GM12878 (cell line): Measurements from ENCODE around the gene VEPH1. TPM values are rescaled to one million over a fixed set of nuclear protein-coding genes. Genes with fewer than 3 reads are reported as not detected.

Source experiments
- ATAC-seq: fragments of 200-7000 bp; cut with Tn5 transposase; 3 replicates; pipeline ENCODE4 v1.9.1; 2020; ENCODE audit warnings: mild to moderate bottlenecking, moderate library complexity
- BruUV-seq: library from RNA; stranded (reverse); fragments of 400-500 nt; replicated peaks from 2 replicates; lab custom pipeline; 2021; lab: Mats Ljungman, UMichigan
- CTCF ChIA-PET: fragments of 300-600 bp; sonication (Branson Sonifier 250); formaldehyde crosslinking; extraction: SDS; loops from one replicate; lab custom pipeline; 2021; ENCODE audit warnings: inconsistent platforms; lab: Yijun Ruan, JAX
- POLR2A ChIA-PET: fragments of 350-600 bp; formaldehyde crosslinking; extraction: SDS; loops from one replicate; lab custom pipeline; 2021; ENCODE audit warnings: inconsistent platforms; lab: Charles Lee
- RAD21 ChIA-PET: fragments of 300-600 bp; sonication (Branson Sonifier 250); formaldehyde crosslinking; loops from one replicate; lab custom pipeline; 2023; ENCODE audit warnings: antibody characterized with exemption; ENCODE audit not compliant: unreplicated experiment; lab: Charles Lee
- SMC1A ChIA-PET: fragments of 300-600 bp; sonication (Branson Sonifier 250); formaldehyde crosslinking; loops from one replicate; lab custom pipeline; 2023; ENCODE audit not compliant: unreplicated experiment, uncharacterized antibody; lab: Charles Lee
- DNase-seq: peaks from one replicate; pipeline ENCODE4 v3.0.0-alpha.2; 2011; ENCODE audit warnings: low read depth, low spot score
- FAIRE-seq: peaks from 3 replicates; lab custom pipeline; 2011; peaks lifted over from hg19 to GRCh38; lab: Jason Lieb, UNC
- H2AFZ ChIP-seq: 2 replicates; pipeline ENCODE4 v1.6.0; 2011; ENCODE audit warnings: low read depth, low read length, control low read depth; ENCODE audit not compliant: control insufficient read depth
- H3K27ac ChIP-seq: 2 replicates; pipeline ENCODE4 v1.5.1; 2011; ENCODE audit warnings: control low read depth; ENCODE audit not compliant: control insufficient read depth, insufficient read depth
- H3K27me3 ChIP-seq, 2 experiments: replicated peaks in 1 of 2; 2 replicates each; pipeline versions ENCODE4 v1.6.0 to v1.6.1; 2011; ENCODE audit warnings: low read length in 1 of 2; ENCODE audit not compliant: control insufficient read depth in 2 of 2, insufficient read depth in 2 of 2
- H3K36me3 ChIP-seq, 2 experiments: 2 replicates each; pipeline ENCODE4 v1.5.1; 2011; ENCODE audit warnings: low read length in 1 of 2; ENCODE audit not compliant: control insufficient read depth in 2 of 2, insufficient read depth in 2 of 2
- H3K4me1 ChIP-seq: 2 replicates; pipeline ENCODE4 v1.6.1; 2011; ENCODE audit warnings: mild to moderate bottlenecking, low read length, moderate library complexity, mixed read lengths; ENCODE audit not compliant: control insufficient read depth, insufficient read depth
- H3K4me2 ChIP-seq: 2 replicates; pipeline ENCODE4 v1.6.0; 2011; ENCODE audit warnings: control low read depth; ENCODE audit not compliant: control insufficient read depth, insufficient read depth
- H3K4me3 ChIP-seq: fragments of 200-600 bp; sonication (generic); 2 replicates; pipeline ENCODE4 v1.5.1; 2016
- H3K79me2 ChIP-seq: 2 replicates; pipeline ENCODE4 v1.6.0; 2011; ENCODE audit warnings: low read length; ENCODE audit not compliant: control insufficient read depth, insufficient read depth
- H3K9ac ChIP-seq: 2 replicates; pipeline ENCODE4 v1.8.0; 2011; ENCODE audit warnings: low read length, control low read depth, mixed read lengths; ENCODE audit not compliant: control insufficient read depth, insufficient read depth
- H3K9me3 ChIP-seq: replicated peaks from 3 replicates; pipeline ENCODE4 v1.5.1; 2011; ENCODE audit warnings: mild to moderate bottlenecking, low read length; ENCODE audit not compliant: control insufficient read depth, insufficient read depth
- H4K20me1 ChIP-seq: 2 replicates; pipeline ENCODE4 v1.6.0; 2011; ENCODE audit not compliant: control insufficient read depth, insufficient read depth
- ASH2L ChIP-seq: fragments of 300-600, 200-600 bp; sonication (generic); IDR thresholded peaks from 2 replicates; pipeline ENCODE4 v1.6.1; 2017; ENCODE audit warnings: low read depth, mild to moderate bottlenecking, borderline replicate concordance
- CHD1 ChIP-seq: IDR thresholded peaks from 2 replicates; pipeline ENCODE4 v1.6.1; 2012; ENCODE audit warnings: low read depth, low read length, improper control_type of control experiment
- EZH2 ChIP-seq: IDR thresholded peaks from 2 replicates; pipeline ENCODE4 v1.6.1; 2012; ENCODE audit warnings: low read depth, mild to moderate bottlenecking, control low read depth, inconsistent platforms, low read length, borderline replicate concordance; ENCODE audit not compliant: control insufficient read depth
- HDAC2 ChIP-seq: fragments of 200-600 bp; sonication (generic); IDR thresholded peaks from 2 replicates; pipeline ENCODE4 v1.6.1; 2017
- HDAC6 ChIP-seq: fragments of 200-600 bp; sonication (generic); IDR thresholded peaks from one replicate; pipeline ENCODE4 v1.8.0; 2017; ENCODE audit warnings: antibody characterized with exemption; ENCODE audit not compliant: unreplicated experiment
- HDGF ChIP-seq: fragments of 450-650 bp; IDR thresholded peaks from 2 replicates; pipeline ENCODE4 v1.6.1; 2016; ENCODE audit warnings: antibody characterized with exemption
- KLF5 ChIP-seq: fragments of 450-650 bp; IDR thresholded peaks from 2 replicates; pipeline ENCODE4 v1.6.1; 2014; ENCODE audit warnings: mild to moderate bottlenecking; ENCODE audit not compliant: partially characterized antibody
- MEF2B ChIP-seq: fragments of 450-650 bp; IDR thresholded peaks from 2 replicates; pipeline ENCODE4 v1.6.1; 2018; ENCODE audit warnings: mild to moderate bottlenecking, moderate library complexity; ENCODE audit not compliant: partially characterized antibody, poor library complexity, severe bottlenecking
- MYB ChIP-seq: fragments of 150-350 bp; IDR thresholded peaks from 2 replicates; pipeline ENCODE4 v1.6.1; 2014; ENCODE audit warnings: mild to moderate bottlenecking, low read depth, low read length, borderline replicate concordance
- PAX8 ChIP-seq: fragments of 450-650 bp; IDR thresholded peaks from 2 replicates; pipeline ENCODE4 v1.6.1; 2017; ENCODE audit warnings: mild to moderate bottlenecking, moderate library complexity
- POLR2AphosphoS2 ChIP-seq: IDR thresholded peaks from 2 replicates; pipeline ENCODE4 v1.6.1; 2011; ENCODE audit warnings: low read depth, mild to moderate bottlenecking, low read length, improper control_type of control experiment, moderate library complexity
- SP1 ChIP-seq: IDR thresholded peaks from one replicate; pipeline ENCODE4 v1.6.1; 2011; ENCODE audit warnings: low read depth, low read length
- USF1 ChIP-seq: IDR thresholded peaks from 2 replicates; pipeline ENCODE4 v1.6.1; 2011; ENCODE audit warnings: borderline replicate concordance, low read depth, mild to moderate bottlenecking, moderate library complexity, mixed read lengths, low read length; ENCODE audit not compliant: insufficient read depth; ENCODE audit errors: extremely low read length
- USF2 ChIP-seq: IDR thresholded peaks from 2 replicates; pipeline ENCODE4 v1.6.1; 2011; ENCODE audit warnings: low read depth, low read length, improper control_type of control experiment, borderline replicate concordance
- ZNF217 ChIP-seq: fragments of 450-650 bp; IDR thresholded peaks from 2 replicates; pipeline ENCODE4 v1.6.1; 2017; ENCODE audit warnings: antibody characterized with exemption, mild to moderate bottlenecking
- WGBS: methylation state at CpG from one replicate; pipeline ENCODE4 v1.1.6; 2016; ENCODE audit warnings: low lambda C conversion rate; ENCODE audit not compliant: insufficient replicate concordance, insufficient coverage; ENCODE audit errors: missing lambda C conversion rate; 5-methylcytosine and 5-hydroxymethylcytosine counted together
- in situ Hi-C: fragments of 300-500 bp; cut with MboI; formaldehyde crosslinking; loops from 9 replicates; pipeline ENCODE4 v1.14.3; 2018; ENCODE audit warnings: mixed read lengths
- intact Hi-C: fragments of 100-400 bp; cut with micrococcal nuclease; formaldehyde crosslinking; loops from one replicate; pipeline ENCODE4 v1.14.2; 2022; ENCODE audit not compliant: unreplicated experiment
- polyA plus RNA-seq, 11 experiments: library from polyadenylated mRNA; depleted of rRNA in 4 of 11; unstranded in 6 of 11; stranded (reverse) in 5 of 11; fragments of >200 nt; fragmentation: Nextera tagmentation in 4 of 11; fragmentation: Illumina TruSeq in 1 of 11; extraction: Ambion mirVana in 4 of 11; extraction: Trizol in 1 of 11; gene quantifications; 1 replicate in 1 of 11; 2 replicates in 10 of 11; pipeline versions ENCODE4 v1.2.1 to v1.2.3, GENCODE V29; 2011 to 2016; ENCODE audit warnings: inconsistent platforms in 2 of 11, missing spikeins in 2 of 11, low read depth in 1 of 11
- total RNA-seq, 4 experiments: library from RNA; depleted of rRNA in 3 of 4; stranded (reverse); fragments of >200 nt in 3 of 4; fragmentation: Illumina TruSeq in 1 of 4; extraction: Trizol in 1 of 4; gene quantifications; 2 replicates each; pipeline versions ENCODE4 v1.2.1 to v1.2.3, GENCODE V29; 2013 to 2021

VEPH1 gene
- total and polyA plus RNA-seq, 10 of the 15 experiments (the other 5 are each of a cell fraction or from before 2014, with no cell fraction given) = 0.04 to 0.26 (median 0.17) TPM; not detected in 7

DNA sequence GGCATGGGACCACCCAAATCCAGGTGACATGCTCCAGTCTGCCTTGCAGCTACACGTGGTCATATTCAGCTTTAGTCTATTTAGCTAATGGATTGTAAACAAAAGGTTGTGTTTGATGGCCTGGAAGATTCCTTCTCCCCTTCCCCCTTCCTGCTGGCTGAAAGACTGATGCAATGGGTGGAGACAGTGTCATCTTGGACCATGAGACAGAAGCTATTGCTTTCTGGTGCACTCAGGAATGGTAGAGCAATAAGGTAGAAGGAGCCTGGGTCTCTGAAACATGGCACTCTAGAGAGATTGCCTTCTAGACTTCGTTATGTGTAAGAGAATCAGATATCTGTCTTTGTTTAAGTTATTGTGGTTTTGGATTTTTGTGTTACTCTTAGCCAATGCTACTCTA is 92.3 kb downstream of the VEPH1 start:
- Histone ChIP-seq H2AFZ (no peak overlapping the region), H3K9ac (no peak overlapping the region), H3K4me2 (no peak overlapping the region), H3K27me3 (no peaks in the 10 kb centered on the region), H3K79me2 (no peaks in the 10 kb centered on the region), H3K4me3 (no peak overlapping the region), H3K9me3 (no peaks in the 10 kb centered on the region), H4K20me1 (no peaks in the 10 kb centered on the region), H3K4me1 (no peaks in the 10 kb centered on the region), H3K36me3 (no peaks in the 10 kb centered on the region), H3K27ac (no peak overlapping the region)
- no peak for ATAC-seq
- no peak for DNase-seq
- in situ Hi-C loops (no loop called here), intact Hi-C loops (no loop called here)
- ChIA-PET SMC1A (no interaction called here), RAD21 (no interaction called here), CTCF (no interaction called here), POLR2A (no interaction called here)
- TF ChIP-seq EZH2 (no peak), SP1 (no peak), HDGF (no peak), CHD1 (no peak), HDAC6 (no peak), USF1 (no peak), HDAC2 (no peak), POLR2AphosphoS2 (no peak)
- no peak for FAIRE-seq
- no TSS peak for BruUV-seq
- 0% methylated on average over 2 of the region's 2 CpGs for WGBS

GRCh38 chr3:157409516-157409915 is 93.7 kb downstream of the VEPH1 start:
- Histone ChIP-seq H3K27ac (no peak overlapping the region), H3K9me3 (no peaks in the 10 kb centered on the region), H3K4me2 (no peak overlapping the region), H2AFZ (no peak overlapping the region), H3K4me1 (no peaks in the 10 kb centered on the region), H3K79me2 (no peaks in the 10 kb centered on the region), H4K20me1 (no peaks in the 10 kb centered on the region), H3K4me3 (no peak overlapping the region), H3K27me3 (no peaks in the 10 kb centered on the region), H3K36me3 (no peaks in the 10 kb centered on the region), H3K9ac (no peak overlapping the region)
- DNase-seq = no peak
- ChIA-PET SMC1A (no interaction called here), POLR2A (no interaction called here), CTCF (no interaction called here), RAD21 (no interaction called here)
- intact Hi-C loops (no loop called here), in situ Hi-C loops (no loop called here)
- WGBS = 0% methylated on average over 2 of the region's 2 CpGs
- no peak for ATAC-seq
- no peak for FAIRE-seq
- BruUV-seq = no TSS peak
- TF ChIP-seq PAX8 = no peak
- no peak for TF ChIP-seq MYB
- no peak for TF ChIP-seq ASH2L
- no peak for TF ChIP-seq EZH2
- no peak for TF ChIP-seq ZNF217
- no peak for TF ChIP-seq USF1
- TF ChIP-seq USF2 = no peak
- TF ChIP-seq MEF2B = no peak
- no peak for TF ChIP-seq KLF5
